A549 treated with AZD9567 at 1 μM for 4 hours (cell line): ENCODE data around the gene SPATA25. TPM values are rescaled to one million over a fixed set of nuclear protein-coding genes. Genes with fewer than 3 reads are reported as not detected.

ENCODE experiments used
- total RNA-seq: library from RNA; stranded (reverse); fragments of 200-300 nt; extraction: Qiagen RNA extraction; gene quantifications from 5 replicates; pipeline ENCODE4 v1.2.3, GENCODE V29; 2022; ENCODE audit not compliant: insufficient read depth

SPATA25 gene
- 0.22 to 0.46 TPM (median 0.36 TPM) in 4 of 5 replicates, not detected in the other for total RNA-seq

GRCh38 chr20:45887346-45887715 lies at the start of gene SPATA25:
TSS of gene SPATA25 (minus strand) at chr20:45887622. CDS start at chr20:45887590, 32 bp downstream.

GRCh38 chr20:45934586-45935415 lies 47.4 kb upstream of the SPATA25 start, which contains the start of gene PCIF1:
TSS of gene PCIF1 (plus strand) at chr20:45934683. CDS start at chr20:45939000, 4,317 bp downstream.

GRCh38 chr20:45911486-45912343 lies 24.3 kb upstream of the SPATA25 start, which contains the start of gene PLTP:
TSS of gene PLTP (minus strand) at chr20:45912155. CDS start at chr20:45911452, 703 bp downstream.

GRCh38 chr20:45890985-45891983 lies 3.9 kb upstream of the SPATA25 start, which contains the start of the genes CTSA and NEURL2:
TSS of gene CTSA (plus strand) at chr20:45891335. CDS start at chr20:45891569, 234 bp downstream.
TSS of gene NEURL2 (minus strand) at chr20:45891208. CDS start at chr20:45890991, 217 bp downstream.

GRCh38 chr20:45880988-45881788 lies 6.2 kb downstream of the SPATA25 start, which contains the start of gene ZSWIM1:
TSS of gene ZSWIM1 (plus strand) at chr20:45881227. CDS start at chr20:45882593, 1,366 bp downstream.

GRCh38 chr20:45857114-45857881 lies 30.1 kb downstream of the SPATA25 start, which contains the start of the genes ACOT8 and ZSWIM3:
TSS of gene ACOT8 (minus strand) at chr20:45857392. CDS start at chr20:45857315, 77 bp downstream.
TSS of gene ZSWIM3 (plus strand) at chr20:45857614. CDS start at chr20:45857826, 212 bp downstream.

Other genes starting within 250 kb of the SPATA25 start
- gene WFDC11, start 217.4 kb downstream of the SPATA25 start, total RNA-seq: not detected in 5 replicates
- not detected in 5 replicates for gene WFDC13, start 185.6 kb downstream of the SPATA25 start, total RNA-seq
- not detected in 5 replicates for gene WFDC10B, start 182.6 kb downstream of the SPATA25 start, total RNA-seq
- gene SPINT4, start 165.3 kb downstream of the SPATA25 start, total RNA-seq: not detected in 5 replicates
- gene WFDC3, start 95.7 kb downstream of the SPATA25 start, total RNA-seq: 0.16 to 0.23 TPM in 2 of 5 replicates, not detected in the others
- gene DNTTIP1, start 95.7 kb downstream of the SPATA25 start, total RNA-seq: 33.3 to 36.6 TPM (median 36.0 TPM) in 5 replicates
- gene UBE2C, start 75.0 kb downstream of the SPATA25 start, total RNA-seq: 218 to 237 TPM (median 227 TPM) in 5 replicates
- 0.13 to 0.29 TPM (median 0.22 TPM) in 3 of 5 replicates, not detected in the others for gene TNNC2, start 60.3 kb downstream of the SPATA25 start, total RNA-seq
- gene SNX21, start 53.8 kb downstream of the SPATA25 start, total RNA-seq: 9.4 to 11.1 TPM (median 10.3 TPM) in 5 replicates
- 14.3 to 20.5 TPM (median 19.4 TPM) in 5 replicates for gene ACOT8, start 30.2 kb downstream of the SPATA25 start, total RNA-seq
- gene ZSWIM3, start 30.0 kb downstream of the SPATA25 start, total RNA-seq: 1.4 to 3.3 TPM (median 1.5 TPM) in 5 replicates
- 5.2 to 8.3 TPM (median 5.8 TPM) in 5 replicates for gene ZSWIM1, start 6.4 kb downstream of the SPATA25 start, total RNA-seq
- gene NEURL2, start 3.6 kb upstream of the SPATA25 start, total RNA-seq: 0.95 to 1.3 TPM (median 1.1 TPM) in 4 of 5 replicates, not detected in the other
- gene CTSA, start 3.7 kb upstream of the SPATA25 start, total RNA-seq: 102 to 120 TPM (median 111 TPM) in 5 replicates
- gene PLTP, start 24.5 kb upstream of the SPATA25 start, total RNA-seq: 1.6 to 1.9 TPM (median 1.7 TPM) in 4 of 5 replicates, not detected in the other
- gene PCIF1, start 47.1 kb upstream of the SPATA25 start, total RNA-seq: 36.5 to 38.0 TPM (median 37.0 TPM) in 5 replicates
- 8.3 to 9.8 TPM (median 9.5 TPM) in 5 replicates for gene ZNF335, start 84.6 kb upstream of the SPATA25 start, total RNA-seq
- gene MMP9, start 121.3 kb upstream of the SPATA25 start, total RNA-seq: 0.33 to 0.62 TPM (median 0.40 TPM) in 4 of 5 replicates, not detected in the other
- gene SLC12A5, start 141.6 kb upstream of the SPATA25 start, total RNA-seq: 8.8 to 19.1 TPM (median 13.8 TPM) in 5 replicates
- gene NCOA5, start 202.3 kb upstream of the SPATA25 start, total RNA-seq: 22.8 to 27.7 TPM (median 23.1 TPM) in 5 replicates
- 4.1 to 6.3 TPM (median 4.7 TPM) in 5 replicates for gene CD40, start 230.7 kb upstream of the SPATA25 start, total RNA-seq